NB4 (cell line): ENCODE data around the gene RSPH3.
"Not testable (repeated sequence)": the region's sequence is repeated elsewhere in the genome, so short reads cannot be mapped to it uniquely, and the experiment has no call there.

Source experiments
- CTCF ChIP-seq: IDR thresholded peaks from one replicate; pipeline ENCODE4 v1.5.1; 2012; ENCODE audit warnings: low read depth, low read length
- MAX ChIP-seq: IDR thresholded peaks from 2 replicates; pipeline ENCODE4 v1.6.1; 2011; ENCODE audit warnings: low read depth, low read length
- POLR2A ChIP-seq: IDR thresholded peaks from 2 replicates; pipeline ENCODE4 v1.6.1; 2011; ENCODE audit warnings: mild to moderate bottlenecking; ENCODE audit not compliant: insufficient read length; ENCODE audit errors: extremely low read depth

- TF ChIP-seq CTCF, MAX, POLR2A: not testable (repeated sequence)
These were observed 10.3 kb downstream of the RSPH3 start for GRCh38 chr6:158989711-158990110.
